ENCODE measurements around the gene PRKG1. TPM values are rescaled to one million over a fixed set of nuclear protein-coding genes. Genes with fewer than 3 reads are reported as not detected.

Gene PRKG1
- polyA plus RNA-seq, 1 donor, result 12.0 TPM

DNA sequence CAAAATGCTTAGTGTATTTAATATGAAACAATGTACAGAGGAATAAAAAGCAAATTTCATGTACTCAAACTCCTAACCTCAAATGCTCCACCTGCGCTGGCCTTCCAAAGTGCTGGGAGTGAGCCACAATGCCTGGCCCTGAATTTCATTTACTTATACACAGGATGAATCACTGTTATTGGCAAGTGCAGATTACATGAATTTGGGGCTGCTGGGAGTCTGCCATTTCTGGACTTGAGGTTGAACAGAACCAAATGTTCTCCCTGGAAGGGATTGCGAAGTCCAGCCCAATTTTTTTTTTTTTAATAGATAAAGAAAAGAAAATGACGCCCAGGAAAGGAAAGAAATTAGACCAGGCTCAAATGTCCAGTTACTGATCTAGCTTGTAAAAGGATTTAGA, 631.9 kb downstream of the PRKG1 start:
- no peak overlapping the region for H3K27ac ChIP-seq (ENCODE audit: low read length)
- no peaks in the 10 kb centered on the region for H3K27me3 ChIP-seq (ENCODE audit: control insufficient read depth, insufficient read depth, low read length)
- no peaks in the 10 kb centered on the region for H3K9me3 ChIP-seq (ENCODE audit: control insufficient read depth, low read depth, low read length)
- no peaks in the 10 kb centered on the region for H3K36me3 ChIP-seq (ENCODE audit: control insufficient read depth, insufficient read depth, low read length)
- DNase-seq, result no peak
- WGBS (ENCODE audit: insufficient coverage, low lambda C conversion rate), result 52% methylated on average over 2 of the region's 3 CpGs
- no peak overlapping the region for H3K4me3 ChIP-seq (ENCODE audit: low read length)
- no peaks in the 10 kb centered on the region for H3K4me1 ChIP-seq (ENCODE audit: control insufficient read depth, insufficient read depth, low read length)

DNA sequence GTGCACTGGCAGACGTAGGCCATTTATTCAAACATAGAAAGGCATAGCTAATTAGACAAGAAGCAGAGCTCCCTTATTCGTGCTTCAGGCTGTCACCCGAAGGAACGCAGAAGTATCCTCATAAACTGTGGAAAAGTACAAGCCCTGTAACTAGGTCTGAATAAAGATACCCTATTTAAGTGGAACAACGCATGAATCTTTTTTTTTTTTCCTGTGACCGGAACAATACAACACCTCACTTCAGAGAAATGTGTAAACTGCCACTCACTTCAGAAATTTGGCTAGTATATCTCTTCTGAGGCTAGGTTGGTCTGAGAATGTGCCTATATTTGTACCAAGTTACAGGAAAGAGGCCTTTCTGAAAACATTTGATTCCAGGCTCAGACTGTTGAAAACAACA, 633.1 kb downstream of the PRKG1 start:
- no peak overlapping the region for H3K4me3 ChIP-seq (ENCODE audit: low read length)
- H3K4me1 ChIP-seq (ENCODE audit: control insufficient read depth, insufficient read depth, low read length), result no peaks in the 10 kb centered on the region
- no peaks in the 10 kb centered on the region for H3K9me3 ChIP-seq (ENCODE audit: control insufficient read depth, low read depth, low read length)
- no peak for DNase-seq
- H3K36me3 ChIP-seq (ENCODE audit: control insufficient read depth, insufficient read depth, low read length), result no peaks in the 10 kb centered on the region
- H3K27me3 ChIP-seq (ENCODE audit: control insufficient read depth, insufficient read depth, low read length), result no peaks in the 10 kb centered on the region
- WGBS (ENCODE audit: insufficient coverage, low lambda C conversion rate), result no CpG with 5 or more reads among the region's 6 CpGs
- H3K27ac ChIP-seq (ENCODE audit: low read length), result no peak overlapping the region

DNA sequence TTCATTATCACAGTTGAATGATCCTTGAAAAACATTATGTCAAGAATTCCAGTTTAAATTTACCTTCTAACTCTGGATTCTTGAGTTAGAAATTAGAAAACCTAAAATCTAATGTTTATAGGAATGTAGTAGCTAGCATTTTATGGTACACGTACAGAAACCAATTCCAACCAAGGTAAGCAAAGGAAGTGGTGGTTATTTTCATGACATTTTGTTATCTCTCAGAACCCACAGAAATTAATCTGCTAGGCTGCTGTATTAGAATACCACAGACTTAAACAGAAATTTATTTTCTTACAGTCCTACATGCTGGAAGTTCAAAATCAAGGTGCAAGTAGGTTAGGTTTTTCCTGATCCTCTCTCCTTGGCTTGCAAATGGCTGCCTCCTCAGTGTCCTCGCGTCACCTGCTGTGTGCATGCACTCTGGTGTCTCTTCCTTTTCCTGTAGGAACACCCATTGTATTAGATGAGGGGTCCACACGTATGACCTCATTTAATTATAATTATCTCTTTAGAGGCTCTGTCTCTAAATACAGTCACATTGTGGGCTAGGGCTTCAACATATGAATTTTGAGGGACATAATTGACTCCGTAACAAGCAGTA, 633.6 kb downstream of the PRKG1 start:
- Histone ChIP-seq H3K9me3 (ENCODE audit: control insufficient read depth, low read depth, low read length) (no peaks in the 10 kb centered on the region), H3K27me3 (ENCODE audit: control insufficient read depth, insufficient read depth, low read length) (no peaks in the 10 kb centered on the region), H3K27ac (ENCODE audit: low read length) (no peak overlapping the region), H3K4me3 (ENCODE audit: low read length) (no peak overlapping the region), H3K36me3 (ENCODE audit: control insufficient read depth, insufficient read depth, low read length) (no peaks in the 10 kb centered on the region), H3K4me1 (ENCODE audit: control insufficient read depth, insufficient read depth, low read length) (no peaks in the 10 kb centered on the region)
- WGBS (ENCODE audit: insufficient coverage, low lambda C conversion rate), result 100% methylated on average over 1 of the region's 5 CpGs
- DNase-seq, result no peak

DNA sequence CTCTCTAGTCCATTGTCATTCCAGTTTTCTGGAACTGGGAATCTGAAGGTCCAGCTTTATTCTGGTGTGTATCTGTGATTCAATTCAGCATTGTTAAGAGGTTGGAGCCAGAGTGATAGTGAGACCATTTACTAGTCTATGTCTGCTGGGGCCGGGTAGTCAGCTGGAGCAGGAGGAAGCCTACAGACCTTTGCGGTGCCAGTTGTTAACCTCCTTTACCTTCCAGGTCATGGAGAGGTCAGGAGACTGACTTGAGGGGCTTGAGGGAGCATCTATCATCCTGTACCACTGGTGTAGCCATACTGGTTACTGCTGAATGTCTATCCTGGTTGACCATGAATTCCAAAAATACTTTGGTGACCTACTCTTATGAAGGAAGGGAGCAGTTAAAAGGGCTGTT, 634.3 kb downstream of the PRKG1 start:
- WGBS (ENCODE audit: insufficient coverage, low lambda C conversion rate), result no CpG with 5 or more reads among the region's 2 CpGs
- H3K27ac ChIP-seq (ENCODE audit: low read length), result no peak overlapping the region
- DNase-seq, result no peak
- H3K27me3 ChIP-seq (ENCODE audit: control insufficient read depth, insufficient read depth, low read length), result no peaks in the 10 kb centered on the region
- no peaks in the 10 kb centered on the region for H3K9me3 ChIP-seq (ENCODE audit: control insufficient read depth, low read depth, low read length)
- no peaks in the 10 kb centered on the region for H3K4me1 ChIP-seq (ENCODE audit: control insufficient read depth, insufficient read depth, low read length)
- no peak overlapping the region for H3K4me3 ChIP-seq (ENCODE audit: low read length)
- H3K36me3 ChIP-seq (ENCODE audit: control insufficient read depth, insufficient read depth, low read length), result no peaks in the 10 kb centered on the region

DNA sequence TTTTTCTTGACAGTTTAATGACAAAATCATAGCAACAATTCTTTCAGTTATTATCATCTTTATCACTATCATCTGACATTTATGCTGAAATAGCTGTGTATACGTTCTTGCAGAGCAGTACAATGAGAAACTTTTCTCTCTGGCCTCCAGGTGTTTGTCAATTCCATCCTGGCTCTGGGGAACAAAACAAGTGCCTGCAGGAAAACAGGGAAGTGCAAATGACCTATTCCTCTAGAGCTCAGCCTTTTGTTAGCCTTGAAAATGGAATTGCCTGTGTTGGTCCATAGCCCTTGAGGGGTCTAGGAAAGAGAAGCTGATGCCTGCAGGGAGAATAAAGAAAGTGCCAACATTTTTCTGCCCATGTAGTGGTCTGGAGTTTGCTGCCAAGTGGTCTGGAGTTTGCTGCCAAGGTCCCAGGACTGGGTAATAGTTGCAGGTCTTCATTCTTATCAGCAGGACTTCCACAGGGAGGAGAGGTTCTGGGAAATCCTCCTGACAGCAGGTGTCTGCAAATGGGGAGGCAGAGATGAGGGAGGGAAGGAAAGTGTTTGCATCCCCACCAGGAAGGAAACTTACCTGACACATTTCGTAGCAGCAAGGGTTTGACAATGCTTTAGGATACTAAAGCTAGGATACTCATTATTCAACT, 635.2 kb downstream of the PRKG1 start:
- H3K36me3 ChIP-seq (ENCODE audit: control insufficient read depth, insufficient read depth, low read length), result no peaks in the 10 kb centered on the region
- no peak overlapping the region for H3K27ac ChIP-seq (ENCODE audit: low read length)
- 86% methylated on average over 1 of the region's 2 CpGs for WGBS (ENCODE audit: insufficient coverage, low lambda C conversion rate)
- H3K4me1 ChIP-seq (ENCODE audit: control insufficient read depth, insufficient read depth, low read length), result no peaks in the 10 kb centered on the region
- no peaks in the 10 kb centered on the region for H3K9me3 ChIP-seq (ENCODE audit: control insufficient read depth, low read depth, low read length)
- no peak for DNase-seq
- H3K27me3 ChIP-seq (ENCODE audit: control insufficient read depth, insufficient read depth, low read length), result no peaks in the 10 kb centered on the region
- H3K4me3 ChIP-seq (ENCODE audit: low read length), result no peak overlapping the region

DNA sequence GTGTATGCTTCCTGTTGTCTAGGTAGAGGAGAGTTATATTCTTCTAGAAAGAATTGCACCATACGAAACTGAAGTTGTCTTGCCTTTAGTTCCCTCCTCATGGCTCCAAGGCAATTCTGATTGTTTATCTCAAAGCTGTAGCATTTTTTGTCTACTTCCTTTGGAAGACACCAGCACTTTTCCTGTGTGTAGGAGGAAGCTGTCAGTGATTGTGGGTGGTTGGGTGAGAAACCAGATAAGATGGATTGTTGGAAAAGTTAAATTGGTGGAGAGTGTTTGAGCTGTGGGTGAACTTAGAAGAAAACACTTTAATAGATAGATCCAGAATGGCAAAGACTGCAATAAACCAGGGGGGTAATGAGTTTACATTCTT, 637.2 kb downstream of the PRKG1 start:
- Histone ChIP-seq H3K4me3 (ENCODE audit: low read length) (no peak overlapping the region), H3K27ac (ENCODE audit: low read length) (no peak overlapping the region), H3K27me3 (ENCODE audit: control insufficient read depth, insufficient read depth, low read length) (no peaks in the 10 kb centered on the region), H3K4me1 (ENCODE audit: control insufficient read depth, insufficient read depth, low read length) (no peaks in the 10 kb centered on the region), H3K36me3 (ENCODE audit: control insufficient read depth, insufficient read depth, low read length) (no peaks in the 10 kb centered on the region), H3K9me3 (ENCODE audit: control insufficient read depth, low read depth, low read length) (no peaks in the 10 kb centered on the region)
- DNase-seq, result no peak
- WGBS (ENCODE audit: insufficient coverage, low lambda C conversion rate), result no CpG with 5 or more reads among the region's 1 CpG

DNA sequence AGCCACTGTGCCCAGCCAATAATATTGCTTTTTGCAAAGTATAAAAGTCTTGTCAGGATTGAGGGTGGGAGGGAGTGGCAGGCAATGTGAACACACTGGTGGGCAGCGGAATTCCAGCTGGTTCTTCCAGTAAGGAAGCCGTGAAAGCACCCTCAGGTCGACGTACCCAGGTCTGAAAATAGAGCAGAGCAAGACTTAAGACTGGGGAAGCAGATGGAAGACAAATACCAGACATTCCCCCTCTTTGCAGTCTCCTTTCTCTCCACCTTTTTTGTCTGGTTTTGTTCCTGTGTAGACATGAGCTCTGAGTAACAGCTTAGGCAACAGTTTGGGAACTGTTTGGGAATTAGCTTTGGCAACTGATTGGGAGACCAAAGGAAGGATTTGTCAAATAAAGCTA, 642.7 kb downstream of the PRKG1 start:
- Histone ChIP-seq H3K27ac (ENCODE audit: low read length) (no peak overlapping the region), H3K4me1 (ENCODE audit: control insufficient read depth, insufficient read depth, low read length) (no peaks in the 10 kb centered on the region), H3K4me3 (ENCODE audit: low read length) (no peak overlapping the region), H3K27me3 (ENCODE audit: control insufficient read depth, insufficient read depth, low read length) (no peaks in the 10 kb centered on the region), H3K36me3 (ENCODE audit: control insufficient read depth, insufficient read depth, low read length) (no peaks in the 10 kb centered on the region), H3K9me3 (ENCODE audit: control insufficient read depth, low read depth, low read length) (no peaks in the 10 kb centered on the region)
- WGBS (ENCODE audit: insufficient coverage, low lambda C conversion rate), result no CpG with 5 or more reads among the region's 4 CpGs
- no peak for DNase-seq

DNA sequence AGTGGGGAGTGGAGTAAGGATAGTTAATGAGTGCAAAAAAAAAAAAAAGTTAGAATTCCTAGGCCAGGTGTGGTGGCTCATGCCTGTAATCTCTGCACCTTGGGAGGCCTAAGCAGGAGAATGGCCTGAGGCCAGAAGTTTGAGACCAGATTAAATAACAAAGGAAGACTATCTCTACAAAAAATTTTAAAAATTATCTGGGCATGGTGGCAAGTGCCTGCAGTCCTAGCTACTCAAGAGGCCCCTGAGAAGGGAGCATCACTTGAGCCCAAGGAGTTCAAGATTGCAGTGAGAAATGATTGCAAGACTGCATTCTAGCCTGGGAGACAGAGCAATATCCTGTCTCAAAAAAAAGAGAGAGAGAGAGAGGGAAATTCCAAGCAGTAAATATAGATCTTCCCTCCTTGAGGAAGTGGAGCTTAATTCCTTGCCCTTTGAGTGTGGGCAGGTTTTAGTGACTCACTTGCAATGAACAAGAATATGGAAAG, 644.6 kb downstream of the PRKG1 start:
- peak in 1 of 2 donors; percentile 63 for DNase-seq
- peak overlapping the region; percentile 32 for H3K27ac ChIP-seq (ENCODE audit: low read length)
- no peak overlapping the region for H3K4me3 ChIP-seq (ENCODE audit: low read length)
- no peaks in the 10 kb centered on the region for H3K27me3 ChIP-seq (ENCODE audit: control insufficient read depth, insufficient read depth, low read length)
- H3K36me3 ChIP-seq (ENCODE audit: control insufficient read depth, insufficient read depth, low read length), result no peaks in the 10 kb centered on the region
- no peaks in the 10 kb centered on the region for H3K9me3 ChIP-seq (ENCODE audit: control insufficient read depth, low read depth, low read length)
- H3K4me1 ChIP-seq (ENCODE audit: control insufficient read depth, insufficient read depth, low read length), result no peaks in the 10 kb centered on the region

DNA sequence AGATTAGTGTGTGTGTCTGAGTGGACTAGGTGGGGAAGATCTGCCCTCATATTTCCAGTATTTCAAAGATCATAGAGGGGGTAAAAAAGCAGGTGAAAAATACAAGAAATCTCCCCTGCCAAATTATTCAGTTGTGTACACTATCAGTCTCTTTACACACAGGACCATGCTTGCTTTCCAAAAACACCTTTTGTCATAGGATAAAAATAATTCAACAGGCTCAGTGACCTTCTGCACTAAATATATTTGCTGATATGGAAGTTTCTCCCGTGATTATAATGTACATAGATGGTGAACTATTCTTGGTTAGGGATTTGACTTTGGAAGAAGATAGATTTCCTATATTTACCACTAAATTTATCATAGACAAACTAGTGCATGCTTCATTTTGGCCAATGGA, 649.8 kb downstream of the PRKG1 start:
- peak in 1 of 2 donors; percentile 33 for DNase-seq
- H3K4me3 ChIP-seq (ENCODE audit: low read length), result no peak overlapping the region
- no peaks in the 10 kb centered on the region for H3K36me3 ChIP-seq (ENCODE audit: control insufficient read depth, insufficient read depth, low read length)
- H3K9me3 ChIP-seq (ENCODE audit: control insufficient read depth, low read depth, low read length), result no peaks in the 10 kb centered on the region
- WGBS (ENCODE audit: insufficient coverage, low lambda C conversion rate), result 0% methylated on average over 1 of the region's 1 CpG
- H3K4me1 ChIP-seq (ENCODE audit: control insufficient read depth, insufficient read depth, low read length), result no peaks in the 10 kb centered on the region
- no peaks in the 10 kb centered on the region for H3K27me3 ChIP-seq (ENCODE audit: control insufficient read depth, insufficient read depth, low read length)
- H3K27ac ChIP-seq (ENCODE audit: low read length), result no peak overlapping the region

DNA sequence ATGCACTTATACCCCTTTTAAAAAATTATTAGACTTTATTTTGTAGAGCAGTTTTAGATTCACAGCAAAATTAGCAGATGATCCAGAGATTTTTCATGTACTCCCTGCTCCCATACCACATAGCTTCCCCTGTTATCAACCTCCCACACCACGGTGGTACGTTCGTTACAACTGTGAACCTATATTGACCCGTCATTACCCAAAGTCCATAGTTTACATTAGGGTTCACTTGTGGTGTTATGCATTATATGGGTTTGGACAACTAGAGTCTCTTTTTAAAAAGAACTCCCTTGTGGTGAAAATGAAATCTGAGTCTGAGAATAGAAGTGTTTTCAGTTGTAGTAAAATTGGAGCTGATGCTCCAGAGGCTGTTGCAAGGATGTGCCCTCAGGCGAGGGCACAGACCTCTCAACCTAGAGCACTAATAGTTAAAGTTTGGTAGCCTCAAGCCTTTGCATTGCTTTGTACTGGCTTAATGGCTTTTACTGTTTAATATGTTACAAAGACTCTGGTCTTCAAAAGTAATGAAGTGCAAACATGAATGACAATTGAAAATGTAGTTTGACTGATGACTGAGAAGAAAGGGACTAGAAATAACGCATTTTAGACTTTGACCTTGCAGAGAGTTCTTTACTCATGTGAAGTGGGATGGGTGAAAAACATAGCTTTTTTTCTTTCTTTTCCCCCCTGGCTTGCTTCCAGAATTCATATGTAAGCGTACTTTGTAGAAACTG, 655.7 kb downstream of the PRKG1 start:
- H3K9me3 ChIP-seq (ENCODE audit: control insufficient read depth, low read depth, low read length), result no peaks in the 10 kb centered on the region
- H3K4me1 ChIP-seq (ENCODE audit: control insufficient read depth, insufficient read depth, low read length), result peaks cover 5% of the 10 kb centered on the region
- WGBS (ENCODE audit: insufficient coverage, low lambda C conversion rate), result 0% methylated on average over 1 of the region's 7 CpGs
- no peaks in the 10 kb centered on the region for H3K36me3 ChIP-seq (ENCODE audit: control insufficient read depth, insufficient read depth, low read length)
- H3K27me3 ChIP-seq (ENCODE audit: control insufficient read depth, insufficient read depth, low read length), result no peaks in the 10 kb centered on the region
- peak; percentile 46 to 80 for DNase-seq
- no peak overlapping the region for H3K4me3 ChIP-seq (ENCODE audit: low read length)
- H3K27ac ChIP-seq (ENCODE audit: low read length), result peak overlapping the region; percentile 14

Measured in large intestine (tissue), 3 donors.